Bronchial smooth muscle cell (primary cell): ENCODE results near the gene SPANXN3. TPM values are rescaled to one million over a fixed set of nuclear protein-coding genes. Genes with fewer than 3 reads are reported as not detected.

Experiments used
- total RNA-seq: library from RNA; depleted of rRNA; stranded (reverse); fragments of >200 nt; gene quantifications from 2 replicates; pipeline ENCODE4 v1.2.1, GENCODE V29; 2014

Gene SPANXN3, protein sequence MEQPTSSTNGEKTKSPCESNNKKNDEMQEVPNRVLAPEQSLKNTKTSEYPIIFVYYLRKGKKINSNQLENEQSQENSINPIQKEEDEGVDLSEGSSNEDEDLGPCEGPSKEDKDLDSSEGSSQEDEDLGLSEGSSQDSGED
- not detected in 2 replicates for total RNA-seq

DNA sequence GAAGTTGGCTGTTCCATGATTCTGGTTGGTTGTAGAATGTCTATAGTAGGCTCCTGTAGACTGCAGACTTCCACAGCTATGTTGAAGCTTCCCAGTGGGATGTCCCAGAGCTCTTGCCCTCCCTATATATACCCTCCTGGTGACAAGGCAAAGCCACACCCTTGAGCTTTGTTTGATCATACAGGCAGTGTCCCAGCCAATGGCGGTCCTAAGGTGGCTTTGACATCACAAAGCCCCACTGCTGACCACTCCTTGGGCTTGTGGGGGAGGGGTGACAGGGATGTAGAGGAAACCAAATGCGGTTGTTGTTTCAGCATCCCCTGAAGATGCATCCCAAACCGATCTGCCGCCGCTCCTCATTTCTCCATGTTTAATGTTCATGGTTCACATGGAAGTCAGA lies at the start of gene SPANXN3:
SPANXN3 (minus strand) TSS at position 101 of the 400 bp plus-strand sequence; CDS start at position 17, 84 bp downstream.

Other genes starting within 250 kb of the SPANXN3 start
- gene SLITRK4, start 118.6 kb upstream of the SPANXN3 start, total RNA-seq: under 0.01 TPM in 1 of 2 replicates, not detected in the other
- not detected in 2 replicates for gene SPANXN2, start 203.3 kb upstream of the SPANXN3 start, total RNA-seq